Testis (tissue), 2 donors: ENCODE measurements around the gene DDA1.

ENCODE experiments used
- CTCF ChIP-seq, 3 experiments: fragments of 450-650 bp in 2 of 3; fragments of 200-600 bp in 1 of 3; sonication (generic) in 1 of 3; IDR thresholded peaks; one replicate each; pipeline ENCODE4 v1.5.1; 2016 to 2019; ENCODE audit warnings: antibody characterized with exemption in 3 of 3, mild to moderate bottlenecking in 2 of 3, moderate library complexity in 1 of 3
- POLR2A ChIP-seq: fragments of 450-650 bp; IDR thresholded peaks from one replicate; pipeline ENCODE4 v1.6.1; 2017; ENCODE audit warnings: antibody characterized with exemption, mild to moderate bottlenecking, moderate library complexity

- TF ChIP-seq CTCF (IDR thresholded peaks at IDR 0.05) (no peak), POLR2A (no peak)
Observed at GRCh38 chr19:17275441-17276175, 33.8 kb upstream of the DDA1 start.
